Stimulated activated CD4-positive, alpha-beta T cell treated with anti-CD3 and anti-CD28 coated beads, Interleukin-2, amount 100 ng/mL, for 48 hours (primary cell): Measurements from ENCODE around the gene LARP1.
"Not testable (repeated sequence)": the region's sequence is repeated elsewhere in the genome, so short reads cannot be mapped to it uniquely, and the experiment has no call there.

Experiments
- DNase-seq, 2 donors: peaks; one replicate each; pipeline ENCODE4 v3.0.0-alpha.2; 2020

Gene LARP1

GRCh38 chr5:154832804-154833203 lies 77.6 kb downstream of the LARP1 start:
- DNase-seq = not testable (repeated sequence)

DNA sequence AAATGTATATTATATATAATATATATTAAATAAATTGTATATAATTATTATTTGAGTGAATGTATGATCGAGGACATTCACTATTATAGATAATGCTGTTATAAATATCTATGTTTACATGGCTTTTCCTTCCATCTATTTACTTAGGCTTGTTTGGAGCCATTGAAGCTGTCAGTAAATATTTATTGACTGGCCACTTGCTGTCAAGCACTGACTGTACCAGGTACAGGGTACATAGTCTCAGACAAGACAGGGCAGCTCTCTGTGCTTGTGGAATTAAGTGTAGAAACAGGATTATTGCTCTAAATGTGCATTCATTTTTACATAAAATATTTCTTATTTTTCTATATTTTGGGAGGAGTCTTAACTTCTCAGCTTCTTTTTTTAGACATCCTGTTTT lies 78.9 kb downstream of the LARP1 start:
- DNase-seq = no peak

DNA sequence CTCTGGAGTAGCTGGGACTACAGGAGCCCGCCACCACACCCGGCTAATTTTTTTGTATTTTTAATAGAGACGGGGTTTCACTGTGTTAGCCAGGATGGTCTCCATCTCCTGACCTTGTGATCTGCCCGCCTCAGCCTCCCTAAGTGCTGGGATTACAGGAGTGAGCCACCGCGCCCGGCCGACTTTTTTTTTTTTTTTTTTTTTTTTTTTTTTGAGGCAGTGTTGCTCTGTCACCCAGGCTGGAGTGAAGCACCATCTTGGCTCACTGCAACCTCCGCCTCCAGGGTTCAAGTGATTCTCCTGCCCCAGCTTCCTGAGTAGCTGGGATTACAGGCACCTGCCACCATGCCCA lies 80.5 kb downstream of the LARP1 start:
- not testable (repeated sequence) for DNase-seq

GRCh38 chr5:154836225-154836624 lies 81.0 kb downstream of the LARP1 start:
- DNase-seq = no peak

DNA sequence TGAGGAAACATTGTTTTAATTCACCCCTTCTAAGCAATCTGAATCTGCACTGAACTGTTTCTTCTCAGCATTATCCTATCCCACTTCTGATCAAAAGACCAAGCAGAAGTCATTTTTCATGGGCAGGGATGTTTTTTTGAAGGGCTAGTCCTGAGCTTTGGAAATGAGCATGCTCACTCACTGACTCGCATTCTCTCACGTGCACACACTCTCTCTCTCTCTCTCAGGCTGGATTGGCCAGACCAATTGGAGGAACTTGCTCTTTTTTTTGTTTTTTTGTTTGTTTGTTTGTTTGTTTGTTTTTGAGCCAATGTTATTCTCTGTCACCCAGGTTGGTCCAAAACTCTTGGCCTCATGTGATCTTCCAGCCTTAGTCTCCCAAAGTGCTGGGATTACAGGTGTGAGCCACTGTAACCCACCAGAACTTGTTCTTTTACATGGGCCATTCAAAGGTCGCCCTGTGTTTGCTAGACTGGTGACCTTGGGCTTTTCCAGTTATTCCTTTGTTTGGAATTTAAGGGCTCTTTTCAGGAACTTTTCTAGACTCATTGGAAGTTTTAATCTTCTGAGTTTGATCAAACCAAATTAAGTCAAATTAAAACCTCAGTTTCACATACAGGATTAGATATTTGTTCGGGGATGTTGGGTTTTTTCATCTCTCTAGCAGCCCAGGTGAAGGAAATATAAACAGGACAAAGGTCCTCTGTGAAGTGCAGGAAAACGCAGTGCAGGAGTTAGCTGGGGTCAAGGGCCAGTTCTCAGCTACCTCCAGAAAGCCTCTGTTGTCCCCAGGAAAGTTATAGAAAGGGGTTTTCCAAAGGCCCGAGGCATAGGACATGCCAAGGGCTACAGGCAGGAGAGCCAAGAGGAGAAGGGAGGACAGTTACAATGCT lies 82.1 kb downstream of the LARP1 start:
- no peak for DNase-seq

DNA sequence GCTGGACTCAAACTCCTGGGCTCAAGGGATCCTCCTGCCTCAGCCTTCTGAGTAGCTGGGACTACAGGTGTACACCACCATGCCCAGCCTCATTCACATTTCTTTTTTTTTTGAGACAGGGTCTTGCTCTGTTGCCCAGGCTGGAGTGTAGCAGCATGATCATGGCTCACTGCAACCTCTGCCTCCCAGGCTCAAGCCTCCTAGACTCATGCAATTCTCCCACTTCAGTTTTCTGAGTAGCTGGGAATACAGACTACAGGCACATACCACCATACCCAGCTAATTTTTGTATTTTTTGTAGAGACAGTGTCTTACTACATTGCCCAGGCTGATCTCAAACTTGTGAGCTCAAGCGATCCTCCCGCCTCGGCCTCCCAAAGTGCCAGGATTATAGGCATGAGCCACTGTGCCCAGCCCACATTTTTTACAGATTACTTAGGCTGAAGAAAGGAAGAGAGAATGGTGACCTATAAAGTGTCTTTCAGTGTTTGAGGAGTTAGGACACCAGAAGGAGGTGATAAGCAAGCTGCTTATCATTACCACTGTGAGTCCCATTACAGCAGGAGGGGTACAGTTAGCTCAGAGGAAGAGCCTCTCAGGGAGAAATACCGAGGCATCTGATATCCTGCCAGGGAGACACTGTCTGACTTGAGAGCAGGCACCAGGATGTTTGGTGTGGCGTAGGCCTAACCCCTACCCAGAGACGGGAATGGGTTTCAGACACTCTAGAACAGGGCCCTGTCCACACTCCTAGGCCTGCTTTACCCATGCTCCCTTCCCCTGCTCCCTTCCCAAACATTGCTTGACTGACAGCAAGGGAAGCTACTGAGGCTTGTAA lies 85.5 kb downstream of the LARP1 start:
- DNase-seq = no peak

DNA sequence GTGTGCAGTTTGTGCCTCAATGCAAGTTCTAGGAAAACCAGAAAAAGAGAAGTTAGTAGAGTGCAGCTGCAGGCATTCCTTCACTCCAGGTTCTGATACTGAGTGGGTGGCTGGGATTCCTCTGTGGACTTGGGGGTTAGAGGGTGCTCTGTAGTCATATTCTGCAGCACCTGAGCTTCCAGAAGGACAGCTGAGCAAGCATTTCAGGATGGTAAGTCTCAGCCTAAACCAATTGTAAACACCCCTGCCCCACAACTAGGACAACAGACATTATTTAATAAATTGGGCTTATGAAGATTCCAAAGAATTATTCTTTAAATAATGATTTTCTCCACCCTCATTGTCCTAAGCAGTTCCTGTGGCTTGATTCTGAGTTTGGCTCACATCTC lies 86.1 kb downstream of the LARP1 start:
- no peak for DNase-seq

DNA sequence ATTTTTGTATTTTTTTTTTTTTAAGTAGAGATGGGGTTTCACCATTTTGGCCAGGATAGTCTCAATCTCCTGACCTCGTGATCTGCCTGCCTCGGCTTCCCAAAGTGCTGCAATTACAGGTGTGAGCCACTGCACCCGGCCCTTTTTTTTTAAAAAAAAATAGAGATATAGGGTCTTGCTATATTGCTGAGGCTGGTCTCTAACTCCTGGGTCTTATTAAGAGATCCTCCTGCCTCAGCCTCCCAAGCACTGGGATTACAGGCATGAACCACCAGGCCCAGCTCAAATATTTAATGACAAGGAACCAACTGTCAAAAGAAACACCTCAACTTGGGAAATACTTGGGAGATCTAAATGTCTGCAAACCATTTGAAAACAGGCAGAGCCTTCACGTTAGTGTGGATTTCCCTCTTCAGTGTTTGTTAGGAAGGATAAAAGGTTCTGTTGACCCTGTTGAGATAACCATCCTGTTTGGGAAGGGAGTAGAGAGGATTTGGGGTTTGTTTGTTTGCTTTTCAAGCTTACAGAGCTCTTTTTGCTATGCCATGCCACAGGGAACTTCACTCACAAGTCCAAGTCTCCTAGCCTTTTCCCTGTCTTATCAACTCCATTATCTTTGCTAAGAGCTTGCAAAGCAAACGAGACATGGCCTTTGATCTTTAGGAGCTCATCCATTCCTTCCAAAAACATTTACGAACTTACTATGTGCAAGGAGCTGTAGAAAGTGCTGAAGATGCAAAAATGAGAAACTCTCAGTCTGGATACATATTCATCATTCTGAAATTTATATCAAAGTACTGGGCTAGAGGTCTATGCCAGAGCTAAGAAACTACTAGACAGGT lies 87.7 kb downstream of the LARP1 start:
- no peak for DNase-seq

GRCh38 chr5:154844809-154845208 lies 89.6 kb downstream of the LARP1 start:
- no peak for DNase-seq

- DNase-seq = no peak
Measured at GRCh38 chr5:154849264-154849785, 94.1 kb downstream of the LARP1 start.

DNA sequence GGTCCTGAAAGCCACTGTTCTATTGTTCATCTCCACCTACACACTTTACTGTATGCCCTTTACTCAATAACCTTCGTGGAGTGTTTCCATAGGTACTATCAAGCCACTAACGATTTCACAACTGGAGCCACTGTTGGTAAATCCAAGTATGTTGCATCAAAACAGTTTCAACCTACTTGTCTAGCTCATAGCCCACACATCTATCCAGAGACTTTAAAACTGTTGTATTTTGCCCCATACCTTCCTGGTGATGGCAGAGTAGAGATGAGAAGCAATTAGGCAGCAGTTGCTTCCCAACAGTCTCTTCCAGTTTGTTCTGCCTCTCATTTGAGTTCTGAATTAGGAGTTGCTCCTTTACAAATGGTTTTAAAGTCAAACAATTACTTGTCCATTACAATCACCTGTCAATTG lies 94.6 kb downstream of the LARP1 start:
- no peak for DNase-seq

GRCh38 chr5:154850255-154851062 lies 95.3 kb downstream of the LARP1 start, which contains the start of gene FAXDC2:
Gene FAXDC2, minus strand, starts transcription at chr5:154850603. Its CDS starts 12,425 bp downstream, at chr5:154838178.
- DNase-seq = no peak

DNA sequence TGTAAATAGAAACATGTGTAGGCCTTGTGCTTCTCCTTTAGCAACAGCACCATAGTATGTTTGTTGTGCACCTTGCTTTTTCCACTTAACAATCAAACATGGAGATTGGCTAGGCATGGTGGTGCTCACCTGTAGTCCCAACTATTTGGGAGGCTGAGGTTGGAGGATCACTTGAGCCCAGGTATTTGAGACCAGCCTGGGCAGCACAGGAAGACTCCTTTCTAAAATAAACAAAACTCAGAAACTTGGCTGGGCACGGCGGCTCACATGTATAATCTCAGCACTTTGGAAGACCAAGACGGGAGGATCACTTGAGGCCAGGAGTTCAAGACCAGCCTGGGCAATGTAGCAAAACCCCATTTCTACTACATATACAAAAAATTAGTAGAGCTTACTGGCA lies 96.2 kb downstream of the LARP1 start:
- DNase-seq = no peak

DNA sequence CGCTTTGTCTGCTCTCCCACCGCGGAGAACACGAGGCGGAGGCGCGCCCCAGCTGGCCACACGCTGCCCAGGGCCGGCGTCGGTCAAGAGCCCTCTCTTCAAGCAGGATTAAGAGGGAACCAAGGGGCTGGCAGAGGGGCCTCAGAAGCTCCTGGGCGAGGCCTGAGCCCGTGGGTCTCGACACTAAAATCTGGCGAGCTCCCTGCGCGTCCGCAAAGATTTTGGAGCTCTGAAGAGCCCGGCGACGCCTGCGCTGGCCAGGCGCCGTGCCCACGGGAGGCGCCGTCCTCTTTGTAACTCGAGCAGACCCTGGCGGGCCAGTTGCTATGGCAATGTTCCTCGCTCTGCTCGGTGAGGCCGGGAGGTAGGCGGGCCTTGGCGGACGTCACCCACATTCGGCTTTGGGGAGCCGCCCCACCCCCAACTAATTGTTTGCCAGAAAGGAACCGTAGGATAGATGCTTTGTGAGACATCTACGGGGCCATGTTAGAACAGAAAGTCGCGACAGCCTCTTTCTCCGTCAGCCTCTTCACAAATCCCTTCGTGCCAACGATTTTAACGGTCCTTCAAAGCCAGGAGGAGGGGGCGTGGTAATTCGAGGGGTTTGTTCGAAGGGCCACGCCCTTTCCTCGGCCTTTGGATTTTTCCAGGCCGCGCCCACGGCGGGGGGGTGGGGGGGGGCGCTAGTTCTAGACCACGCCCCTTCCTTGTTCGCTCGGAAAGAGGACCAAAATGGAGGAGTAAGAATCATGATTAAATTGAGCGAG lies 102.5 kb downstream of the LARP1 start:
- peak; percentile 68 to 73 for DNase-seq

GRCh38 chr5:154858297-154858971 lies 103.3 kb downstream of the LARP1 start, which contains the start of gene CNOT8:
Gene CNOT8, plus strand, starts transcription at chr5:154858627. Its CDS starts 4,652 bp downstream, at chr5:154863279.
- peak; percentile 95 to 96 for DNase-seq

GRCh38 chr5:154858972-154859871 lies 104.0 kb downstream of the LARP1 start:
- DNase-seq = no peak

DNA sequence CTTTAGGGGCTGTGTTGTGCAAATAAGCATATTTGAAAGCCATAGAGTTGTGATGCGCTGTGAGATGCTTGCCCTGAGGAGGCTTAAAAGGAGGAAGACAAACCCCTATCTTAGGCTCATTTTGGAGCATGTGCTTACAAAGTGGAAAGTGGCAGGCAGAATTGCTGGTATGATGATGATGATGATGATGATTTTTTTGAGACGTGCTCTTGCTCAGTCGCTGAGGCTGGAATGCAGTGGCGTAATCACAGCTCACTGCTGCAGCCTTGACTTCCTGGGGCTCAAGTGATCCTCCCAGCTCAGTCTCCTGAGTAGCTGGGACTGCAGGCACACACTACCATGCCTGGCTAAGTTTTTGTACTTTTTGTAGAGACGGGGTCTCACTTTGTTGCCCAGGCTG lies 104.9 kb downstream of the LARP1 start:
- DNase-seq = no peak

DNA sequence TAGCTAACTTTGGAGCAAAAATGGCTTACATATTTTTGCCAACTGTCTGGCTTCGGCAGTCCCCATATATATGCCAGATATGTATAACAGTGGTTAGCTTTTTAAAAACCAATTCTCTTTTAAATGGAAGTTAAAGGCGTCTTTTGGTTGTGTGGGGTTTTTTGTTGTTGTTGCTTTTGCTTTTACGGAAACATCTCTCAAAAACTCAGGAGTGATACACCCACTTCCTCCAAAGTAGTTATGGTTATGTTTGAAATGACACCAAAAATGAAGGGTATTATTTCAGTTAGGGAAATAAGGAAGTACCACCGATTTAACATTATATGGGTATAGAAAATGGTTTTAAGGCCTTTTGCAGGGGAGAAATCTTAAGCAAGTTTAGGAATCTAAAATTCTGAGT lies 105.6 kb downstream of the LARP1 start:
- DNase-seq = no peak

DNA sequence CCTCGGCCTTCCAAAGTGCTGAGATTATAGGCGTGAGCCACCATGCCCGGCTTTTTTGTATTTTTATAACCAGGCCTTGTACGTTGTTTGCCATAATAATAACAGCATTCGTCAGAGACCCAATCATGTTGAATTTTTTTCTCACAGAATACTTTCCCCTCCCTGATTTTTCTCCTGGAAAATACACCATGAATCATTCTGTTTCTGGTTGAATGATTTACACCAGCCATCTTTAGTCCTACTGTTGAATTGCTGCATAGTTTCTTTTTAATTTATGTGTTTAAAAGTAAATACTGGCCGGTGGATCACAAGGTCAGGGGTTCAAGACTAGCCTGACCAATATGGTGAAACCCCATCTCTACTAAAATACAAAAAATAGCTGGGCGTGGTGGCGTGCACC lies 106.8 kb downstream of the LARP1 start:
- no peak for DNase-seq
